HG03469 (cell line): ENCODE results near the gene TRMT13.
"Not testable (repeated sequence)": the region's sequence is repeated elsewhere in the genome, so short reads cannot be mapped to it uniquely, and the experiment has no call there.

ENCODE experiments used
- ATAC-seq: cut with Tn5 transposase; IDR thresholded peaks from one replicate; pipeline ENCODE4 v1.9.1; 2021; ENCODE audit warnings: mild to moderate bottlenecking, moderate library complexity, moderate number of reproducible peaks; ENCODE audit not compliant: unreplicated experiment

Gene TRMT13

DNA sequence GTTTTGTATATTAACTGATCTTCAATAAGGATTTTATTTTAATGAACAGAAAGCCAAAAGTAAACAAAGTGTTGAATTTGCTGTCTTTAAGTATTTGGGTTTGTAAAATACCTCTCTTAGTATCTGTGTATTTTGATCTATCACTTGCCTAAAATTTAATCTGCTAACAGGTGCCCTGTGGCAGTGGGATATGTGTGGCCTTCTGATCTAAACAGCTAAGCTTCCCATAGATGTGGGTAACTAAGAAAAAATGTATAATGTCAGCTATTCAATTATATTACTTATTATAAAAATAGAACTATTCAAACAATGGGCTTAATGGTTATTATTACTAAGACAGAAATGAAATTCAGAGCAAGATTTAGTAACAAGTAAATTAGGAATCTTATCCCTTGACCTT, 29.9 kb downstream of the TRMT13 start:
- no peak for ATAC-seq

DNA sequence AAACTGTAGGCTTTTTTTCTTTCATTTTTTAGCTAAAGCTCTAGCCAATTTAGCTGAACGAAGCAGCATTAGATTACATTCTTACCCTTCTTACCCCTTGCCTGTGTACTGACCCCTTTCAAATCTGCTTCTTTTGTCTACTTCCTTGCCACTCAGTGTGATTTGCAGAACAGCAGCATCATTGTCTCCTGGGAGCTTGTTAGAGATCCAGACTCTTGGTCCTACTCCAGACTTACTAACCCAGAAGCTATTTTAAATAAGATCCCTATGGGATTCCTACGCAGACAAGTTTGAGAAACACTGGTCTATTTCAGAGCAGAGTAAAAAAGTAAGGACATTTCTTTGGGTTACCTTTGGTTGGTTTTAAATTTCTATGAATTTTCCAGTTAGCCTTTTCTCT, 31.3 kb downstream of the TRMT13 start:
- no peak for ATAC-seq

DNA sequence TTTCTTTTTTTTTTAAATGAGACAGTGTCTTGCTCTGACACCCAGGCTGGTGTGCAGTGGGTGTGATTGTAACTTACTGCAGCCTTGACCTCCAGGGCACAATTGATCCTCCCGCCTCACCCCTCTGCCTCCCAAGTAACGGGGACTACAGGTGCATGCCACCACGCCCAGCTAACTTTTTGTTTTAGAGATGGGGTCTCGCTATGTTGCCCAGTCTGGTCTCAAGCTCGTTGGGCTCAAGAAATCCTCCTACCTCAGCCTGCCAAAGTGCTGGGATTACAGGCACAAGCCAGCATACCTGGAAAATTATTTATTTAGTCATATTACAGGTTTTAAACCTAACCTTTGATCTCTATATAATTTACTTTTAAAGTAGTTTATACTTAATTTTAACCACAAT, 31.7 kb downstream of the TRMT13 start:
- ATAC-seq, result no peak

DNA sequence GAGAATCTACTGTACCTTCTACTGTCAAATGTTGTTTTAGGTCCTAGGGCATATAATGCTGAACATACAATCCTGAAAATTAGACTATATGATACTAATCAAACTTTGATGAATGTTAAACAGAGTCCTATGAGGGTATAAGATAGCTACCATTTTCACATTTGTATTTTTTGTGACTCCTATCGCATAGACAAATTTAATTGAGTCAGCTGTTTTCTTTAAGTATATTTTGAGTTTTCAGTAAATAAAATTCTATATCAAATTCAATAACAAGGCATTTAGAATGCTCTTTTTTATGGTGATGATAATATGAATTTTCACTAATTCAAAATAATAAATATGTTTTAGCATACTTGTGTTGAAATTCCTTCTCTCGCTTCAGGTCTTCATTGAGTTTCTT, 35.1 kb downstream of the TRMT13 start:
- ATAC-seq, result no peak

DNA sequence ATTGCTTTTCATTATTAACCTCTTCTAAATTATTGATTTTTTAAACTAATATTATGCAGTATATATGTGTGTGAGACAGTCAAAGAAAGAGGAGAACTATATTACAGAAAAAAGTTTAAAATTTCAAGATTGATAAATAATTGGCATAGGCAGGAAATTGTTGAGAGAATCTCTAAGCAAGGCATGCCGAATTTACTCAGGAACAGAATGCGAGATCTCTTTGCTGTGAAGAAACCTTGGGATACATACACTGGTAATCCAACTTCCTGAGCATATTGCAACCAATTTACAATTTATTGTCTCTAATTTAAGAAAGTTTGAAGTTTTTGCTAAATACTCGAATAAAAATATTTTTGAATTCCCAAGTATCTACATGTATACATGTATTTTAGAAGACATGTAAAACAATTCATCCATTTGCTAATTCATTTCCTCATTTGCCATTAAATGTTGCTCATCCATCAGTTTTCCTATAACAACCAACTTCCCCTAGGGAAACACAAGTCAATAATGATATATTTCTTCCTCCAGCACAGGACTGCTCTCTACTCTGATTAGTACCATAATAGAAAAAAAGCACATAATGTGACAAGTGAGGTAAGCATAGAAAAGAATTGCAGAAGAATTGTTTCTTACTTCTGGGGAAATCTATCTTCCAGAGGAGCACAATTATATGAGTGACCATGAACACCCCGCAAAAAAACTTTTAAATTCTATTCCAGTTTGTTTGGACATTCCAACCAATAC, 44.5 kb downstream of the TRMT13 start:
- no peak for ATAC-seq

DNA sequence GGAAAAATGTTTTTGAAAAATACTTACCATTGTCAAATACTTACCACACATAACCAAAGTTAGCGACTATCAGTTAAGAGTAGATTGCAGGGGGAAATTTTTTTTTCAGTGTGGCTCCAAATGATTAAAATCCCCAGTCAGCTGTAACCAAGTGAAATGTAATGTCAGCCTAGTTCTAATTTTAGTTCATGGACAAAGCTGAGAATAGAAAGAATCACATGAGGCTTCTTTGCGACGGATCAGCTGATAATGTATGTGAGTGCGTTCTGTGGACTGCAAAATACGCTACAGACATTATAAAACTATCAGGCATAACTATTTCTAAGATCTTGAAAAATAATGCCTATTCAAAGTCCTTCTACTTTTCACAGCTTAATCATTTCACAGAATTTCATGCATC, 45.1 kb downstream of the TRMT13 start, which contains the start of gene LRRC39:
Gene LRRC39, minus strand, starts transcription at position 166 of the 400 bp plus-strand sequence. CDS start 9,740 bp downstream, outside the sequence.
- no peak for ATAC-seq

DNA sequence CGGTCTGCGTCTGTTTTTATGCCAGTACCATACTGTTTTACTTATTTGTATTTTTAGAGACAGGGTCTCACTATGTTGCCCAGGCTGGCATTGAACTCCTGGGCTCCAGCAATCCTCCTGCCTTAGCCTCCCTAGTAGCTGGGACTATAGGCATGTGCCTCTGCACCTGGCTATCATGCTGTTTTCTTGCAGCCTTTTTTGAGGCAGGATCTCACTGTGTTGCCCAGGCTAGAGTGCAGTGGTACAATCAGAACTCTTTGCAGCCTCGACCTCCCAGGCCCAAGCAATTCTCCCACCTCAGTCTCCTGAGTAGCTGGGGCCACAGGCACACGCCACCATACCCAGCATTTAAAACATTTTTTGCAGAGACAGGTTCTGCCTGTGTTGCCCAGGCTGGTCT, 50.4 kb downstream of the TRMT13 start:
- no peak for ATAC-seq

DNA sequence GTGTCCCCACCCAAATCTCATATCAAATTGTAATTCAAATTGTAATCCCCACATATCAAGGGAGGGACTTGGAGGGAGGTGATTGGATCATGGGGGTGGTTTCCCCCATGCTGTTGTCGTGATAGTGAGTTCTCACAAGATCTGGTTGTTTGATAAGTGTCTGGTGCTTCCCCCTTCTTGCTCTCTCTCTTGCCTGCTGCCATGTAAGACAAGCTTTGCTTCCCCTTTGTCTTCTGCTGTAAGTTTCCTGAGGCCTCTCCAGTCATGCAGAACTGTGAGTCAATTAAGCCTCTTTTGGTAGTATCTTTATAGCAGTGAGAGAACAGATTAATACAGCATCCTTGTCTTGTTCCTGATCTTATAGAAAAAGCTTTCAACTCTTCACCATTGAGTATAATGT, 51.6 kb downstream of the TRMT13 start:
- ATAC-seq, result peak; percentile 89

DNA sequence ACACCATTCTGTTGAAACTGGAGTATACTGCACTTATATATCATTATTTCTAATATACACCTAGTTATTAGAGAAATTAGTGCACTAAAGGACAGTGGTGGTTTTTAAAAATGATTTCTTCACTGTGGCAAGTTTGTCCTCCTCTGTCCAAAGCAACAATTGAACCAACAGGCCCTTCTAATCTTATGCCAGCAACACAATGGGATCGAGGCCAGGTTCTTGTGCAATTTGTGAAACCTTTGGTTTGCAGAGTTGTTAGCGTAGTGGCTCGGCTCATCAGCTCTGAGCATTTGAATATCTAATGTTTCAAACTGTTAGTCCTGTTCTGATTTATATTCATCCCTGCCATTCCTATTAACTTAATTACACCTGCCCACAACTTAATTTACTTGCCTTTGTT, 54.9 kb downstream of the TRMT13 start:
- ATAC-seq, result no peak

DNA sequence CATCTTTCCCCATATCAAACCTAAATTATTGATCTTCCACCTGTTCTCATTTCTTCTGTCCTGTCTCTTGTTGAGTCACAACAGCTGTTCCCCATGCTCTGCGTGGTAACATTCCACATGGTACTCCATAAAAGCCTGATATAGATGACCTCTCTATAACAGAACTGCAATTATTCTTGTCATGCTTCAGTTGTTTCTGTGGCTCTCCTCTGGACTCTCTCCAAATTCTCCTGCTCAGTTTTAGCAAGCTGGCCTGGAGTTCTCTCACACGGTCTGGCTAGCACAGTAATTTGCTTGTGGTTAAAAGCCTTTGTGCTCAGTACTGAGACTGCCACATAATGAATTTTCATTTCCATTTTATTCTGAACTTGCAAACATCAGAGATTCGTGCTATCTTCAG, 55.7 kb downstream of the TRMT13 start:
- no peak for ATAC-seq

DNA sequence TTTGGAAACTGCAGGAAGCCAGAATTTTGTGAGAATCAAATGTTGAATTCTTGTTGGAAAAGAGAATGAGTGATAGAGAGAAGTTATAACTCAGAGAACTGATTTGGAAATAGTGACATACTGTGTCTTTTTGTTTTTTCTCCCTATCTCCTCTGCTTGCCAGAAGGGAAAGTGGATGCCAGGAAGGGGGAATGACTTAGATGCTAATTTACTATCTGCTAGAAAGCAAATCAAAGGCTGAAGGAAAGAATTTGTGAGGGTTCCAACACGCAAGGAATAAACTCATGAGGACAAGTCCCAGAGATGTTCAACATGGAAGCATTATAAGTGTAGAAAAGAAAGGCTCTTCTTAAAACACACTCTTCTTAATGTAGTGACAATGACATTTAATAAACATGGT, 65.6 kb downstream of the TRMT13 start:
- no peak for ATAC-seq

DNA sequence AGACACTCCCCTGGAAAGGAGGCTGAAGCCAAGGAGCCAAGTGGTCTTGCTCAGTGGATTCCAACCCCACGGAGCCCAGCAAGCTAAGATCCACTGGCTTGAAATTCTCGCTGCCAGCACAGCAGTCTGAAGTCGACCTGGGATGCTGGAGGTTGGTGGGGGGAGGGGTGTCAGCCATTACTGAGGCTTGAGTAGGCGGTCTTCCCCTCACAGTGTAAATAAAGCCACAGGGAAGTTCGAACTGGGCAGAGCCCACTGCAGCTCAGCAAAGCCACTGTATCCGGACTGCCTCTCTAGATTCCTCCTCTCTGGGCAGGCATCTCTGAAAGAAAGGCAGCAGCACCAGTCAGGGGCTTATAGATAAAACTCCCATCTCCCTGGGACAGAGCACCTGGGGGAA, 67.1 kb downstream of the TRMT13 start:
- not testable (repeated sequence) for ATAC-seq
